GM23338 (cell line): Measurements from ENCODE around the gene NMBR. TPM values are rescaled to one million over a fixed set of nuclear protein-coding genes. Genes with fewer than 3 reads are reported as not detected.

ENCODE experiments used
- ATAC-seq: fragments of 200-7000 bp; cut with Tn5 transposase; 3 replicates; pipeline ENCODE4 v1.9.1; 2020
- DNase-seq: peaks from one replicate; pipeline ENCODE4 v3.0.0-alpha.2; 2015; ENCODE audit warnings: low spot score
- H2AFZ ChIP-seq: fragments of 200-600 bp; sonication (generic); 2 replicates; pipeline ENCODE4 v1.8.0; 2016; ENCODE audit warnings: antibody characterized with exemption, mild to moderate bottlenecking, moderate library complexity
- H3F3A ChIP-seq: fragments of 200-600 bp; sonication (generic); replicated peaks from 2 replicates; pipeline ENCODE4 v1.8.0; 2017; ENCODE audit warnings: antibody characterized with exemption, mixed run types, low read depth
- H3K27ac ChIP-seq: fragments of 200-600 bp; sonication (generic); 2 replicates; pipeline ENCODE4 v1.6.1; 2016; ENCODE audit warnings: low read depth
- H3K27me3 ChIP-seq: fragments of 200-600 bp; sonication (generic); 2 replicates; pipeline ENCODE4 v1.8.0; 2016; ENCODE audit warnings: mild to moderate bottlenecking, mixed run types, moderate library complexity; ENCODE audit not compliant: insufficient read depth
- H3K36me3 ChIP-seq: fragments of 200-600 bp; sonication (generic); 2 replicates; pipeline ENCODE4 v1.8.0; 2016; ENCODE audit warnings: mild to moderate bottlenecking; ENCODE audit not compliant: insufficient read depth
- H3K4me1 ChIP-seq: fragments of 200-600 bp; sonication (generic); 2 replicates; pipeline ENCODE4 v1.8.0; 2016; ENCODE audit warnings: mild to moderate bottlenecking, moderate library complexity; ENCODE audit not compliant: insufficient read depth
- H3K4me2 ChIP-seq: fragments of 200-600 bp; sonication (generic); 2 replicates; pipeline ENCODE4 v1.7.1; 2017; ENCODE audit warnings: mixed run types
- H3K4me3 ChIP-seq: fragments of 200-600 bp; sonication (generic); 2 replicates; pipeline ENCODE4 v1.6.1; 2016; ENCODE audit warnings: mixed run types
- H3K79me2 ChIP-seq: fragments of 200-600 bp; sonication (generic); replicated peaks from 2 replicates; pipeline ENCODE4 v1.8.0; 2017; ENCODE audit warnings: mild to moderate bottlenecking; ENCODE audit not compliant: insufficient read depth
- H3K9me2 ChIP-seq: fragments of 200-600 bp; sonication (generic); 2 replicates; pipeline ENCODE4 v1.8.0; 2017; ENCODE audit not compliant: insufficient read depth
- H4K20me1 ChIP-seq: fragments of 200-600 bp; sonication (generic); replicated peaks from 2 replicates; pipeline ENCODE4 v1.8.0; 2017; ENCODE audit warnings: mild to moderate bottlenecking; ENCODE audit not compliant: insufficient read depth
- H3K27ac Mint-ChIP-seq: 2 replicates; pipeline ENCODE4 v1.8.0; 2020; ENCODE audit warnings: inconsistent platforms, mild to moderate bottlenecking, moderate library complexity, mixed read lengths
- H3K27me3 Mint-ChIP-seq: 3 replicates; pipeline ENCODE4 v1.8.0; 2022; ENCODE audit warnings: low read depth, mild to moderate bottlenecking, moderate library complexity, mixed read lengths, inconsistent platforms; ENCODE audit not compliant: insufficient read depth, poor library complexity
- H3K36me3 Mint-ChIP-seq: 3 replicates; pipeline ENCODE4 v1.8.0; 2021; ENCODE audit warnings: low read depth, mild to moderate bottlenecking, inconsistent platforms, moderate library complexity, mixed read lengths
- H3K4me1 Mint-ChIP-seq: 3 replicates; pipeline ENCODE4 v1.8.0; 2020; ENCODE audit warnings: mild to moderate bottlenecking, inconsistent platforms, mixed read lengths
- H3K4me3 Mint-ChIP-seq: 3 replicates; pipeline ENCODE4 v1.8.0; 2021; ENCODE audit warnings: moderate library complexity, mild to moderate bottlenecking, inconsistent platforms, mixed read lengths
- H3K9me3 Mint-ChIP-seq: 3 replicates; pipeline ENCODE4 v1.8.0; 2020; ENCODE audit warnings: moderate library complexity, mild to moderate bottlenecking, inconsistent platforms, mixed read lengths
- CREB1 ChIP-seq: fragments of 250-450 bp; sonication (Bioruptor Pico); IDR thresholded peaks from 2 replicates; pipeline ENCODE4 v1.5.0; 2020; ENCODE audit warnings: low read depth, mild to moderate bottlenecking, moderate library complexity
- POLR2AphosphoS5 ChIP-seq: IDR thresholded peaks from 2 replicates; pipeline ENCODE4 v1.6.1; 2016; ENCODE audit warnings: antibody characterized with exemption, low read depth
- polyA plus RNA-seq: library from polyadenylated mRNA; unstranded; fragments of >200 nt; fragmentation: Nextera tagmentation; extraction: Ambion mirVana; gene quantifications from 2 replicates; pipeline ENCODE4 v1.2.1, GENCODE V29; 2016
- total RNA-seq: library from RNA; depleted of rRNA; stranded (reverse); fragments of >200 nt; shearing (Covaris generic); gene quantifications from 2 replicates; pipeline ENCODE4 v1.2.3, GENCODE V29; 2014
- TF ChIP-seq, protein P1 (sequence below): IDR thresholded peaks from one replicate; pipeline ENCODE4 v1.6.1; 2018; ENCODE audit warnings: antibody characterized with exemption; ENCODE audit not compliant: unreplicated experiment
- TF ChIP-seq, protein P2 (sequence below): fragments of 250-450 bp; sonication (Bioruptor Pico); IDR thresholded peaks from 2 replicates; pipeline ENCODE4 v1.5.0; 2020; ENCODE audit warnings: mild to moderate bottlenecking, moderate library complexity
- TF ChIP-seq, protein P3 (sequence below): IDR thresholded peaks from 2 replicates; pipeline ENCODE4 v1.6.1; 2016; ENCODE audit warnings: antibody characterized with exemption
- TF ChIP-seq, protein P4 (sequence below), 2 experiments: fragments of 200-600 bp in 1 of 2; sonication (generic) in 1 of 2; conservative IDR thresholded peaks; 2 replicates each; pipeline versions ENCODE4 v1.5.1 to v1.6.1; 2016 to 2017; ENCODE audit warnings: antibody characterized with exemption in 2 of 2, low read depth in 2 of 2, mild to moderate bottlenecking in 2 of 2, moderate library complexity in 1 of 2

NMBR gene
- total and polyA plus RNA-seq, 2 experiments from 2014 or later: not detected

DNA sequence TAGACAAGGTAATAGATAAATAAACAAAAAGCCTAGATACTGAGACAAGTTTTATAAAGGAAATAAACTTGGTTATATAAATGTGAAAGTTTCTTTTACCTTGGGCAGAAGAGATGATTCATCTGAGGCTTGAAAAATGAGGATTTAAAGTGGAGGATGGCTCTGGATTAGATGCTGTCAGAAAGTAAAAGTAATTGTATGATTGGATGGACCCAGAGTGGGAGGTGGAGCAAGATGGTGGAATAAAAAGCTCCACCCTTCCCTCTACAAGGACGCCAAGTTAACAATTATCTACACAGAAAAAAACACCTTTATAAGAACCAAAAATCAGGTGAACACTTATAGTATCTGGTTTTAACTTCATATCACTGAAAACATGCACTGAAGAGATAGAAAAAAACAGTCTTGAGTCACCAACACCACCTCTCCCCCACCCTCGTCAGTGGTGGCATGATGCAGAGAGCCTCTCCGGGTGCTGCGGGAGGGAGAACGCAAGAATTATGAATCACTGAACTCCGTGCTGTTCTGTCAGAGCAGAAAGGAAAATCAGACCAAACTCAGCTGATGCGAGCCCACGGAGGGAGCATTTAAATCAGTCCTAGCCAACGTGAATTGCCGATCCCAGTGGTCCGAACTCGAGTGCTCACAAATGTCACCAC, 98.9 kb downstream of the NMBR start:
- Histone ChIP-seq H2AFZ (peak overlapping the region; percentile 34; the same call in 1 of the 2 replicates), H3K27ac (no peak overlapping the region), H3K9me2 (peaks cover 5% of the 10 kb centered on the region; the same call in 1 of the 2 replicates), H3K27me3 (no peaks in the 10 kb centered on the region), H3F3A (no peaks in the 10 kb centered on the region), H3K4me3 (no peak overlapping the region), H4K20me1 (no peaks in the 10 kb centered on the region), H3K4me1 (no peaks in the 10 kb centered on the region), H3K79me2 (no peaks in the 10 kb centered on the region), H3K4me2 (no peak overlapping the region), H3K36me3 (no peaks in the 10 kb centered on the region)
- TF ChIP-seq, protein P1, sequence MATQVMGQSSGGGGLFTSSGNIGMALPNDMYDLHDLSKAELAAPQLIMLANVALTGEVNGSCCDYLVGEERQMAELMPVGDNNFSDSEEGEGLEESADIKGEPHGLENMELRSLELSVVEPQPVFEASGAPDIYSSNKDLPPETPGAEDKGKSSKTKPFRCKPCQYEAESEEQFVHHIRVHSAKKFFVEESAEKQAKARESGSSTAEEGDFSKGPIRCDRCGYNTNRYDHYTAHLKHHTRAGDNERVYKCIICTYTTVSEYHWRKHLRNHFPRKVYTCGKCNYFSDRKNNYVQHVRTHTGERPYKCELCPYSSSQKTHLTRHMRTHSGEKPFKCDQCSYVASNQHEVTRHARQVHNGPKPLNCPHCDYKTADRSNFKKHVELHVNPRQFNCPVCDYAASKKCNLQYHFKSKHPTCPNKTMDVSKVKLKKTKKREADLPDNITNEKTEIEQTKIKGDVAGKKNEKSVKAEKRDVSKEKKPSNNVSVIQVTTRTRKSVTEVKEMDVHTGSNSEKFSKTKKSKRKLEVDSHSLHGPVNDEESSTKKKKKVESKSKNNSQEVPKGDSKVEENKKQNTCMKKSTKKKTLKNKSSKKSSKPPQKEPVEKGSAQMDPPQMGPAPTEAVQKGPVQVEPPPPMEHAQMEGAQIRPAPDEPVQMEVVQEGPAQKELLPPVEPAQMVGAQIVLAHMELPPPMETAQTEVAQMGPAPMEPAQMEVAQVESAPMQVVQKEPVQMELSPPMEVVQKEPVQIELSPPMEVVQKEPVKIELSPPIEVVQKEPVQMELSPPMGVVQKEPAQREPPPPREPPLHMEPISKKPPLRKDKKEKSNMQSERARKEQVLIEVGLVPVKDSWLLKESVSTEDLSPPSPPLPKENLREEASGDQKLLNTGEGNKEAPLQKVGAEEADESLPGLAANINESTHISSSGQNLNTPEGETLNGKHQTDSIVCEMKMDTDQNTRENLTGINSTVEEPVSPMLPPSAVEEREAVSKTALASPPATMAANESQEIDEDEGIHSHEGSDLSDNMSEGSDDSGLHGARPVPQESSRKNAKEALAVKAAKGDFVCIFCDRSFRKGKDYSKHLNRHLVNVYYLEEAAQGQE: no peak
- Mint-ChIP-seq H3K9me3 (peaks cover 4% of the 10 kb centered on the region; the same call in 1 of the 3 replicates), H3K4me3 (no peak overlapping the region), H3K36me3 (no peaks in the 10 kb centered on the region), H3K27ac (no peak overlapping the region), H3K27me3 (peaks cover 1% of the 10 kb centered on the region), H3K4me1 (no peaks in the 10 kb centered on the region)
- ATAC-seq: no peak
- DNase-seq: no peak

DNA sequence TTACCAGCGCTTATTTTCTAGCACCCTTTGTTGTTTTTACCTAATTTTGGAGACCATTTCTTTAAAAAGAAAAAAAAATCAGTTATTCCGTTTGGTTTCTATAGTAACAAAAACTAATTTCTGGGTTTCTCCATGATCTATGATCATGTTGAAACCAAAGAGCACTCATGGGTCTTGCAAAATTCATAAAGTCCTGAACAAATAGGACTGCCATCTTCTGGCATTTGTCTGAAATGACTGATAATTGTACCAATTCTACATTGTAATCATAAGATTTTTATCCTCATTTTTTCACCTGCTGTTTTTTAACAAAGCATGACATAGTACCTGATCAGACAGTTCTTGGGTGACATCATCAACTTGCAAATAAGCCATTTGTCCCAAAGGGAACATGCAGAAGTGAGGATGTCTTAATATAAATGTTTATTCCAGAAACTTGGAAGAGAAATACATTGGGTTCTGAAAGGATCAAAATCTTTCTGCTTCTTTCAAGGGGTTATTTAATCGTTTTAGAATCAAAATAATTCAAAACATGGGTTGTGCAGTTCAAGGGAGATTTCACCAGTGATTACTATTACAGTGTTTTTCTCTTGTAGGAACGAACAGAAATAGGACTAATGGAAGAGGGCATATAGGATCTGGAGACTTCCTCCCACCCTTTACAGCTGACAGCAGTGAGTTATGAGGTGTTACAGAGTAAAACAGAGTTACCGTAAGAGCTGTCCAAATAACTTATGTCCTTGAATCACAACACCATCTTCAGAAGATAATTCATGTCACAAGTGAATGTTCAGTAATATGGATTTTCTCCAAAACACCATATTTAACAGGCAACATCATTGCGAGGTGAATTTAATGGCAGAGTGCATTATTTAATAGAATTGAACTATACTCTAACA, 101.3 kb downstream of the NMBR start:
- H3K9me3 Mint-ChIP-seq: peaks cover 4% of the 10 kb centered on the region; the same call in 1 of the 3 replicates
- H2AFZ ChIP-seq: no peak overlapping the region
- TF ChIP-seq, protein P2, sequence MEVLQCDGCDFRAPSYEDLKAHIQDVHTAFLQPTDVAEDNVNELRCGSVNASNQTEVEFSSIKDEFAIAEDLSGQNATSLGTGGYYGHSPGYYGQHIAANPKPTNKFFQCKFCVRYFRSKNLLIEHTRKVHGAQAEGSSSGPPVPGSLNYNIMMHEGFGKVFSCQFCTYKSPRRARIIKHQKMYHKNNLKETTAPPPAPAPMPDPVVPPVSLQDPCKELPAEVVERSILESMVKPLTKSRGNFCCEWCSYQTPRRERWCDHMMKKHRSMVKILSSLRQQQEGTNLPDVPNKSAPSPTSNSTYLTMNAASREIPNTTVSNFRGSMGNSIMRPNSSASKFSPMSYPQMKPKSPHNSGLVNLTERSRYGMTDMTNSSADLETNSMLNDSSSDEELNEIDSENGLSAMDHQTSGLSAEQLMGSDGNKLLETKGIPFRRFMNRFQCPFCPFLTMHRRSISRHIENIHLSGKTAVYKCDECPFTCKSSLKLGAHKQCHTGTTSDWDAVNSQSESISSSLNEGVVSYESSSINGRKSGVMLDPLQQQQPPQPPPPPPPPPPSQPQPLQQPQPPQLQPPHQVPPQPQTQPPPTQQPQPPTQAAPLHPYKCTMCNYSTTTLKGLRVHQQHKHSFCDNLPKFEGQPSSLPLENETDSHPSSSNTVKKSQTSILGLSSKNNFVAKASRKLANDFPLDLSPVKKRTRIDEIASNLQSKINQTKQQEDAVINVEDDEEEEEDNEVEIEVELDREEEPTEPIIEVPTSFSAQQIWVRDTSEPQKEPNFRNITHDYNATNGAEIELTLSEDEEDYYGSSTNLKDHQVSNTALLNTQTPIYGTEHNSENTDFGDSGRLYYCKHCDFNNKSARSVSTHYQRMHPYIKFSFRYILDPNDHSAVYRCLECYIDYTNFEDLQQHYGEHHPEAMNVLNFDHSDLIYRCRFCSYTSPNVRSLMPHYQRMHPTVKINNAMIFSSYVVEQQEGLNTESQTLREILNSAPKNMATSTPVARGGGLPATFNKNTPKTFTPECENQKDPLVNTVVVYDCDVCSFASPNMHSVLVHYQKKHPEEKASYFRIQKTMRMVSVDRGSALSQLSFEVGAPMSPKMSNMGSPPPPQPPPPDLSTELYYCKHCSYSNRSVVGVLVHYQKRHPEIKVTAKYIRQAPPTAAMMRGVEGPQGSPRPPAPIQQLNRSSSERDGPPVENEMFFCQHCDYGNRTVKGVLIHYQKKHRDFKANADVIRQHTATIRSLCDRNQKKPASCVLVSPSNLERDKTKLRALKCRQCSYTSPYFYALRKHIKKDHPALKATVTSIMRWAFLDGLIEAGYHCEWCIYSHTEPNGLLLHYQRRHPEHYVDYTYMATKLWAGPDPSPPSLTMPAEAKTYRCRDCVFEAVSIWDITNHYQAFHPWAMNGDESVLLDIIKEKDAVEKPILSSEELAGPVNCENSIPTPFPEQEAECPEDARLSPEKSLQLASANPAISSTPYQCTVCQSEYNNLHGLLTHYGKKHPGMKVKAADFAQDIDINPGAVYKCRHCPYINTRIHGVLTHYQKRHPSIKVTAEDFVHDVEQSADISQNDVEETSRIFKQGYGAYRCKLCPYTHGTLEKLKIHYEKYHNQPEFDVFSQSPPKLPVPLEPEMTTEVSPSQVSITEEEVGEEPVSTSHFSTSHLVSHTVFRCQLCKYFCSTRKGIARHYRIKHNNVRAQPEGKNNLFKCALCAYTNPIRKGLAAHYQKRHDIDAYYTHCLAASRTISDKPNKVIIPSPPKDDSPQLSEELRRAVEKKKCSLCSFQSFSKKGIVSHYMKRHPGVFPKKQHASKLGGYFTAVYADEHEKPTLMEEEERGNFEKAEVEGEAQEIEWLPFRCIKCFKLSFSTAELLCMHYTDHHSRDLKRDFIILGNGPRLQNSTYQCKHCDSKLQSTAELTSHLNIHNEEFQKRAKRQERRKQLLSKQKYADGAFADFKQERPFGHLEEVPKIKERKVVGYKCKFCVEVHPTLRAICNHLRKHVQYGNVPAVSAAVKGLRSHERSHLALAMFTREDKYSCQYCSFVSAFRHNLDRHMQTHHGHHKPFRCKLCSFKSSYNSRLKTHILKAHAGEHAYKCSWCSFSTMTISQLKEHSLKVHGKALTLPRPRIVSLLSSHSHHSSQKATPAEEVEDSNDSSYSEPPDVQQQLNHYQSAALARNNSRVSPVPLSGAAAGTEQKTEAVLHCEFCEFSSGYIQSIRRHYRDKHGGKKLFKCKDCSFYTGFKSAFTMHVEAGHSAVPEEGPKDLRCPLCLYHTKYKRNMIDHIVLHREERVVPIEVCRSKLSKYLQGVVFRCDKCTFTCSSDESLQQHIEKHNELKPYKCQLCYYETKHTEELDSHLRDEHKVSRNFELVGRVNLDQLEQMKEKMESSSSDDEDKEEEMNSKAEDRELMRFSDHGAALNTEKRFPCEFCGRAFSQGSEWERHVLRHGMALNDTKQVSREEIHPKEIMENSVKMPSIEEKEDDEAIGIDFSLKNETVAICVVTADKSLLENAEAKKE (CRISPR knock-in tag): no peak
- no peak for TF ChIP-seq CREB1 (CRISPR knock-in tag)
- no peak for TF ChIP-seq POLR2AphosphoS5
- TF ChIP-seq, protein P3, sequence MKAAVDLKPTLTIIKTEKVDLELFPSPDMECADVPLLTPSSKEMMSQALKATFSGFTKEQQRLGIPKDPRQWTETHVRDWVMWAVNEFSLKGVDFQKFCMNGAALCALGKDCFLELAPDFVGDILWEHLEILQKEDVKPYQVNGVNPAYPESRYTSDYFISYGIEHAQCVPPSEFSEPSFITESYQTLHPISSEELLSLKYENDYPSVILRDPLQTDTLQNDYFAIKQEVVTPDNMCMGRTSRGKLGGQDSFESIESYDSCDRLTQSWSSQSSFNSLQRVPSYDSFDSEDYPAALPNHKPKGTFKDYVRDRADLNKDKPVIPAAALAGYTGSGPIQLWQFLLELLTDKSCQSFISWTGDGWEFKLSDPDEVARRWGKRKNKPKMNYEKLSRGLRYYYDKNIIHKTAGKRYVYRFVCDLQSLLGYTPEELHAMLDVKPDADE: no peak
- TF ChIP-seq, protein P4, sequence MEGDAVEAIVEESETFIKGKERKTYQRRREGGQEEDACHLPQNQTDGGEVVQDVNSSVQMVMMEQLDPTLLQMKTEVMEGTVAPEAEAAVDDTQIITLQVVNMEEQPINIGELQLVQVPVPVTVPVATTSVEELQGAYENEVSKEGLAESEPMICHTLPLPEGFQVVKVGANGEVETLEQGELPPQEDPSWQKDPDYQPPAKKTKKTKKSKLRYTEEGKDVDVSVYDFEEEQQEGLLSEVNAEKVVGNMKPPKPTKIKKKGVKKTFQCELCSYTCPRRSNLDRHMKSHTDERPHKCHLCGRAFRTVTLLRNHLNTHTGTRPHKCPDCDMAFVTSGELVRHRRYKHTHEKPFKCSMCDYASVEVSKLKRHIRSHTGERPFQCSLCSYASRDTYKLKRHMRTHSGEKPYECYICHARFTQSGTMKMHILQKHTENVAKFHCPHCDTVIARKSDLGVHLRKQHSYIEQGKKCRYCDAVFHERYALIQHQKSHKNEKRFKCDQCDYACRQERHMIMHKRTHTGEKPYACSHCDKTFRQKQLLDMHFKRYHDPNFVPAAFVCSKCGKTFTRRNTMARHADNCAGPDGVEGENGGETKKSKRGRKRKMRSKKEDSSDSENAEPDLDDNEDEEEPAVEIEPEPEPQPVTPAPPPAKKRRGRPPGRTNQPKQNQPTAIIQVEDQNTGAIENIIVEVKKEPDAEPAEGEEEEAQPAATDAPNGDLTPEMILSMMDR (conservative IDR thresholded peaks at IDR 0.05; ENCODE audit: low read depth in 2 of 2): no peak; a peak in 1 of 4 replicates

More for the DNA sequence above, 101.3 kb downstream of the NMBR start:
- Histone ChIP-seq H3K36me3 (no peaks in the 10 kb centered on the region), H3K4me3 (no peak overlapping the region), H3F3A (no peaks in the 10 kb centered on the region), H3K79me2 (no peaks in the 10 kb centered on the region), H3K27ac (no peak overlapping the region), H4K20me1 (no peaks in the 10 kb centered on the region), H3K4me2 (no peak overlapping the region), H3K9me2 (peaks cover under 1% of the 10 kb centered on the region; the same call in 1 of the 2 replicates), H3K4me1 (no peaks in the 10 kb centered on the region), H3K27me3 (no peaks in the 10 kb centered on the region)
- Mint-ChIP-seq H3K27ac (no peak overlapping the region), H3K36me3 (no peaks in the 10 kb centered on the region), H3K4me3 (no peak overlapping the region), H3K27me3 (peaks cover 1% of the 10 kb centered on the region), H3K4me1 (no peaks in the 10 kb centered on the region)
- no peak for ATAC-seq
- no peak for DNase-seq
